Endothelial cell (in vitro differentiated cells): ENCODE data around the gene DMD. TPM values are rescaled to one million over a fixed set of nuclear protein-coding genes. Genes with fewer than 3 reads are reported as not detected.

Experiments
- DNase-seq: peaks from one replicate; pipeline ENCODE4 v3.0.0; 2021; ENCODE audit warnings: low spot score
- H3K27ac Mint-ChIP-seq: one replicate; pipeline ENCODE4 v1.8.0; 2021; ENCODE audit warnings: mixed read lengths, inconsistent platforms; ENCODE audit not compliant: unreplicated experiment
- H3K27me3 Mint-ChIP-seq: one replicate; pipeline ENCODE4 v1.8.0; 2021; ENCODE audit warnings: mild to moderate bottlenecking, moderate library complexity, mixed read lengths, inconsistent platforms; ENCODE audit not compliant: unreplicated experiment
- H3K36me3 Mint-ChIP-seq: one replicate; pipeline ENCODE4 v1.8.0; 2021; ENCODE audit warnings: mild to moderate bottlenecking, low read depth, mixed read lengths, inconsistent platforms; ENCODE audit not compliant: unreplicated experiment
- H3K4me1 Mint-ChIP-seq: one replicate; pipeline ENCODE4 v1.8.0; 2021; ENCODE audit warnings: mild to moderate bottlenecking, mixed read lengths, inconsistent platforms; ENCODE audit not compliant: unreplicated experiment
- H3K4me3 Mint-ChIP-seq: one replicate; pipeline ENCODE4 v1.8.0; 2021; ENCODE audit warnings: mild to moderate bottlenecking, mixed read lengths, inconsistent platforms; ENCODE audit not compliant: unreplicated experiment
- H3K9me3 Mint-ChIP-seq: one replicate; pipeline ENCODE4 v1.8.0; 2021; ENCODE audit warnings: mixed read lengths, inconsistent platforms; ENCODE audit not compliant: unreplicated experiment
- CTCF ChIP-seq: fragments of 200-600 bp; sonication (generic); IDR thresholded peaks from one replicate; pipeline ENCODE4 v1.5.0; 2021; ENCODE audit warnings: antibody characterized with exemption; ENCODE audit not compliant: unreplicated experiment
- total RNA-seq: library from RNA; stranded (reverse); fragmentation: NEBNext Ultra II Directional; extraction: Animal tissue kit (Norgen Biotek cat#: 25700); gene quantifications from one replicate; pipeline ENCODE4 v1.2.1, GENCODE V29; 2021; ENCODE audit not compliant: unreplicated experiment

Gene DMD
- total RNA-seq, 1 donor from 2014 or later, result 5.5 TPM

GRCh38 chrX:31805781-31806180 lies 1405.6 kb downstream of the DMD start:
- H3K9me3 Mint-ChIP-seq, result no peaks in the 10 kb centered on the region
- no peak overlapping the region for H3K4me3 Mint-ChIP-seq
- no peaks in the 10 kb centered on the region for H3K4me1 Mint-ChIP-seq
- H3K36me3 Mint-ChIP-seq, result no peaks in the 10 kb centered on the region
- H3K27me3 Mint-ChIP-seq, result peaks cover 3% of the 10 kb centered on the region
- H3K27ac Mint-ChIP-seq, result no peak overlapping the region
- TF ChIP-seq CTCF, result no peak
- no peak for DNase-seq

- H3K9me3 Mint-ChIP-seq, result no peaks in the 10 kb centered on the region
- H3K36me3 Mint-ChIP-seq, result no peaks in the 10 kb centered on the region
- no peaks in the 10 kb centered on the region for H3K4me1 Mint-ChIP-seq
- no peak for TF ChIP-seq CTCF
- no peak for DNase-seq
- H3K4me3 Mint-ChIP-seq, result no peak overlapping the region
- peaks cover 5% of the 10 kb centered on the region for H3K27me3 Mint-ChIP-seq
- no peak overlapping the region for H3K27ac Mint-ChIP-seq
These were observed 1411.1 kb downstream of the DMD start for GRCh38 chrX:31800219-31800618.

- no peaks in the 10 kb centered on the region for H3K4me1 Mint-ChIP-seq
- H3K4me3 Mint-ChIP-seq, result no peak overlapping the region
- DNase-seq, result no peak
- no peak overlapping the region for H3K27ac Mint-ChIP-seq
- TF ChIP-seq CTCF, result no peak
- no peaks in the 10 kb centered on the region for H3K36me3 Mint-ChIP-seq
- H3K9me3 Mint-ChIP-seq, result no peaks in the 10 kb centered on the region
- peaks cover 2% of the 10 kb centered on the region for H3K27me3 Mint-ChIP-seq
These were observed 1414.7 kb downstream of the DMD start for GRCh38 chrX:31796624-31797023.

GRCh38 chrX:31747411-31747810 lies 1463.9 kb downstream of the DMD start:
- no peak overlapping the region for H3K27ac Mint-ChIP-seq
- TF ChIP-seq CTCF, result no peak
- H3K27me3 Mint-ChIP-seq, result no peaks in the 10 kb centered on the region

GRCh38 chrX:31743004-31743403 lies 1468.3 kb downstream of the DMD start:
- H3K9me3 Mint-ChIP-seq, result no peaks in the 10 kb centered on the region
- H3K36me3 Mint-ChIP-seq, result no peaks in the 10 kb centered on the region
- TF ChIP-seq CTCF, result no peak
- no peak overlapping the region for H3K4me3 Mint-ChIP-seq
- H3K27me3 Mint-ChIP-seq, result no peaks in the 10 kb centered on the region
- no peaks in the 10 kb centered on the region for H3K4me1 Mint-ChIP-seq
- no peak overlapping the region for H3K27ac Mint-ChIP-seq
- no peak for DNase-seq

More at GRCh38 chrX:31747411-31747810, 1463.9 kb downstream of the DMD start:
- no peaks in the 10 kb centered on the region for H3K9me3 Mint-ChIP-seq
- no peaks in the 10 kb centered on the region for H3K36me3 Mint-ChIP-seq
- no peaks in the 10 kb centered on the region for H3K4me1 Mint-ChIP-seq
- no peak overlapping the region for H3K4me3 Mint-ChIP-seq
- no peak for DNase-seq
